WI38 (cell line): ENCODE measurements around the gene EEPD1.

Source experiments
- H3K4me3 ChIP-seq: 2 replicates; pipeline ENCODE4 v1.5.1; 2011; ENCODE audit warnings: low read depth, mild to moderate bottlenecking, control low read depth, low read length
- CTCF ChIP-seq: IDR thresholded peaks from 2 replicates; pipeline ENCODE4 v1.5.1; 2012; ENCODE audit warnings: low read depth, mild to moderate bottlenecking, control low read depth, low read length

EEPD1 gene

GRCh38 chr7:36131026-36131425 lies 22.0 kb upstream of the EEPD1 start:
- no peak overlapping the region for H3K4me3 ChIP-seq
- TF ChIP-seq CTCF: no peak

GRCh38 chr7:36131499-36131898 lies 21.6 kb upstream of the EEPD1 start:
- TF ChIP-seq CTCF: no peak
- no peak overlapping the region for H3K4me3 ChIP-seq

GRCh38 chr7:36132012-36132411 lies 21.0 kb upstream of the EEPD1 start:
- no peak for TF ChIP-seq CTCF
- no peak overlapping the region for H3K4me3 ChIP-seq

- no peak overlapping the region for H3K4me3 ChIP-seq
- TF ChIP-seq CTCF: no peak
Measured at GRCh38 chr7:36135700-36136099, 17.4 kb upstream of the EEPD1 start.

GRCh38 chr7:36137258-36137657 lies 15.8 kb upstream of the EEPD1 start:
- no peak for TF ChIP-seq CTCF
- no peak overlapping the region for H3K4me3 ChIP-seq

GRCh38 chr7:36137754-36138153 lies 15.3 kb upstream of the EEPD1 start:
- TF ChIP-seq CTCF: no peak
- H3K4me3 ChIP-seq: no peak overlapping the region

- no peak overlapping the region for H3K4me3 ChIP-seq
- TF ChIP-seq CTCF: no peak
Measured at GRCh38 chr7:36138209-36138608, 14.8 kb upstream of the EEPD1 start.
